ENCODE data around the gene OR6M1.

GRCh38 chr11:123851110-123851509 lies 45.0 kb upstream of the OR6M1 start:
- TF ChIP-seq, protein P1, sequence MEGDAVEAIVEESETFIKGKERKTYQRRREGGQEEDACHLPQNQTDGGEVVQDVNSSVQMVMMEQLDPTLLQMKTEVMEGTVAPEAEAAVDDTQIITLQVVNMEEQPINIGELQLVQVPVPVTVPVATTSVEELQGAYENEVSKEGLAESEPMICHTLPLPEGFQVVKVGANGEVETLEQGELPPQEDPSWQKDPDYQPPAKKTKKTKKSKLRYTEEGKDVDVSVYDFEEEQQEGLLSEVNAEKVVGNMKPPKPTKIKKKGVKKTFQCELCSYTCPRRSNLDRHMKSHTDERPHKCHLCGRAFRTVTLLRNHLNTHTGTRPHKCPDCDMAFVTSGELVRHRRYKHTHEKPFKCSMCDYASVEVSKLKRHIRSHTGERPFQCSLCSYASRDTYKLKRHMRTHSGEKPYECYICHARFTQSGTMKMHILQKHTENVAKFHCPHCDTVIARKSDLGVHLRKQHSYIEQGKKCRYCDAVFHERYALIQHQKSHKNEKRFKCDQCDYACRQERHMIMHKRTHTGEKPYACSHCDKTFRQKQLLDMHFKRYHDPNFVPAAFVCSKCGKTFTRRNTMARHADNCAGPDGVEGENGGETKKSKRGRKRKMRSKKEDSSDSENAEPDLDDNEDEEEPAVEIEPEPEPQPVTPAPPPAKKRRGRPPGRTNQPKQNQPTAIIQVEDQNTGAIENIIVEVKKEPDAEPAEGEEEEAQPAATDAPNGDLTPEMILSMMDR (IDR thresholded peaks at IDR 0.05): no peak
- TF ChIP-seq EP300 (IDR thresholded peaks at IDR 0.05) (no peak), POLR2AphosphoS5 (IDR thresholded peaks at IDR 0.05) (no peak)

All from gastroesophageal sphincter (tissue), 3 donors.